ENCODE results near the gene PRXL2C.
A peak's percentile ranks its signal among the peaks of the same experiment; 100 is the strongest.

PRXL2C gene

DNA sequence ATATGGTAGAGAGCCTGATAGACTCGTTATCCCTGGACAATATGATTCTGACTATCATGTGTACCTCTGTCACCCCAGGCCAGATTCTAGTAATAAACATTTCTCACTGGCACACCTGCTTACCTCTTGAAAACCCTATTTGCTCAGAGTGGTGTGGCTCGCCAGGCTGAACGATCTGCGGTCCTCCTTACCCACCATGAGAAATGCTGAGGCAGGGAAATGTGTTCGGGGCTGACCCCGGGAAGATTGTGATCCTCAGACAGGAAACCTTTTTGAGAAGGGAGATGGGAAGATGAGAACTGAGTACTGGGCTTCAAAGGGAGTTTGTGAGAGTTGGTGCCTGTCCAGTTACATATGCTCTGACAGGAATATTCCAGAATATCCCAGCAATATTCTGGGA, 10.7 kb upstream of the PRXL2C start:
- TF ChIP-seq, protein P1, sequence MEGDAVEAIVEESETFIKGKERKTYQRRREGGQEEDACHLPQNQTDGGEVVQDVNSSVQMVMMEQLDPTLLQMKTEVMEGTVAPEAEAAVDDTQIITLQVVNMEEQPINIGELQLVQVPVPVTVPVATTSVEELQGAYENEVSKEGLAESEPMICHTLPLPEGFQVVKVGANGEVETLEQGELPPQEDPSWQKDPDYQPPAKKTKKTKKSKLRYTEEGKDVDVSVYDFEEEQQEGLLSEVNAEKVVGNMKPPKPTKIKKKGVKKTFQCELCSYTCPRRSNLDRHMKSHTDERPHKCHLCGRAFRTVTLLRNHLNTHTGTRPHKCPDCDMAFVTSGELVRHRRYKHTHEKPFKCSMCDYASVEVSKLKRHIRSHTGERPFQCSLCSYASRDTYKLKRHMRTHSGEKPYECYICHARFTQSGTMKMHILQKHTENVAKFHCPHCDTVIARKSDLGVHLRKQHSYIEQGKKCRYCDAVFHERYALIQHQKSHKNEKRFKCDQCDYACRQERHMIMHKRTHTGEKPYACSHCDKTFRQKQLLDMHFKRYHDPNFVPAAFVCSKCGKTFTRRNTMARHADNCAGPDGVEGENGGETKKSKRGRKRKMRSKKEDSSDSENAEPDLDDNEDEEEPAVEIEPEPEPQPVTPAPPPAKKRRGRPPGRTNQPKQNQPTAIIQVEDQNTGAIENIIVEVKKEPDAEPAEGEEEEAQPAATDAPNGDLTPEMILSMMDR (IDR thresholded peaks at IDR 0.05; ENCODE audit: low read depth, low read length): no peak
- no peak for DNase-seq (ENCODE audit: low read depth, low spot score)
- in situ Hi-C loops (cut with HindIII; ENCODE audit: low sequenced_read_pairs): no loop called here
- H3K4me3 ChIP-seq (ENCODE audit: low read depth, low read length): no peak overlapping the region

DNA sequence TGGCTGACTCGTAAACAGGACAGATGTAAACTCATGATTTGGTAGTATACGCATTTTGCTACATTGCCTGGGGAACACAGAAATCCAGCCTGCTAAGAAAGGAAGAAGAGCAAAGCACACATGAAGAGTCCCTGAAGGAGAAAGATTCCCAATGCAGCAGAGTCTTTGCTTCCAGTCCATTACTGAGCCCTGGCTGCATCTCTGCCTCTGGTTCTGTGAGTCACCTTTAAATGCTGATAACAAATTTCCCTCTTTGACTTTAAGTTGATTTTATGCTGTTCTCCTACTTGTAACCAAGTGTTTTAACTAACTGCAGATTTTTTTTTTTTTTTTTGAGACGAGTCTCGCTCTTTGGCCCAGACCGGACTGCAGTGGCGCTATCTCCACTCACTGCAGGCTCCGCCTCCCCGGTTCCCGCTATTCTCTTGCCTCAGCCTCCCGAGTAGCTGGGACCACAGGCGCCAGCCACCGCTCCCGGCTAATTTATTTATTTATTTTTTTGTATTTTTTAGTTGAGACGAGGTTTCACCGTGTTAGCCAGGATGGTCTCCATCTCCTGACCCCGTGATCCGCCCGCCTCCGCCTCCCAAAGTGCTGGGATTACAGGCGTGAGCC, 8.5 kb upstream of the PRXL2C start:
- DNase-seq (ENCODE audit: low read depth, low spot score): no peak
- TF ChIP-seq, protein P1 (IDR thresholded peaks at IDR 0.05; ENCODE audit: low read depth, low read length): no peak
- no peak overlapping the region for H3K4me3 ChIP-seq (ENCODE audit: low read depth, low read length)
- in situ Hi-C loops (cut with HindIII; ENCODE audit: low sequenced_read_pairs): no loop called here

DNA sequence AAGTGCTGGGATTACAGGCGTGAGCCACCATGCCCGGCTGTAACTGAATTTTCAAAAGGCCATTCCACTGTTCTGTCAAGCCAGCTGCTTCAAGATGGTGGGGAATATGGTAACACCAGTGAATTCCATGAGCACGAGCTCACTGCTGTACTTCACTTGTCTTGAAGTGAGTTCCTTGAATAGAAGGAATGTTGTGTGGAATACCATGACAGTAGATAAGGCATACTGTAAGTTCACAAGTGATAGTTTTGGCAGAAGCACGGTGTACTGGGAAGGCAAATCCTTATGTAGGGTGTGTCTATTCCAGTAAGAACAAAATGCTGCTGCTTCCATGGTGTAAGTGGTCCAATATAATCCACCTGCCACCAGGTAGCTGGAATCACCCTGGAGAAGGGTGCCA, 6.6 kb upstream of the PRXL2C start:
- in situ Hi-C loops (cut with HindIII; ENCODE audit: low sequenced_read_pairs): no loop called here
- peak; percentile 13 for DNase-seq (ENCODE audit: low read depth, low spot score)
- H3K4me3 ChIP-seq (ENCODE audit: low read depth, low read length): no peak overlapping the region
- TF ChIP-seq, protein P1 (IDR thresholded peaks at IDR 0.05; ENCODE audit: low read depth, low read length): no peak

DNA sequence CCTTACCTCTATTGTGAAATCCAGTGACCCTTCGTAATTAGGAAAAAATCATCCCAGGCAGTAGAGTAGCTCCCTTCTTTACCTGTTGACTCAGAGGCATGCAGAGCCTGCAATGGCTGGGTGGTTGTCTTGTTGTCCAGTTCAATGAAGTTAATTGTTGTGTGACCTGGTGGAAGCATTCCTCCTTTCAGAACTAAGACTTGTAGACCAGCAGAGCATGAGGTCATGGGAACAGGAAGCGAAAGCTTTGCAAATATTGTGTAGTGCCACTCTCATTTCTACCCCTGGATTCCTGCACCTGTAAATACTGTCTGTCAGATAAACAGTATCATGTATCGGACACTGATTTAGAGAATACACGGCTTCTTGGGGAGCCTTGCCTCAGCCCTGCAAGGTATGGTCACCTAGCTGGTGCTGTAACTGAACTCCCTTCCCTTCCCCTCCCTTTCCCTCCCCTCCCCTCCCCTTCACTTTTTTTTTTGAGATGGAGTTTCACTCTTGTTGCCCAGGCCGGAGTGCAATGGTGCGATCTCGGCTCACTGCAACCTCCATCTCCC, 5.7 kb upstream of the PRXL2C start:
- no peak overlapping the region for H3K4me3 ChIP-seq (ENCODE audit: low read depth, low read length)
- in situ Hi-C loops (cut with HindIII; ENCODE audit: low sequenced_read_pairs): no loop called here
- TF ChIP-seq, protein P1 (IDR thresholded peaks at IDR 0.05; ENCODE audit: low read depth, low read length): no peak

DNA sequence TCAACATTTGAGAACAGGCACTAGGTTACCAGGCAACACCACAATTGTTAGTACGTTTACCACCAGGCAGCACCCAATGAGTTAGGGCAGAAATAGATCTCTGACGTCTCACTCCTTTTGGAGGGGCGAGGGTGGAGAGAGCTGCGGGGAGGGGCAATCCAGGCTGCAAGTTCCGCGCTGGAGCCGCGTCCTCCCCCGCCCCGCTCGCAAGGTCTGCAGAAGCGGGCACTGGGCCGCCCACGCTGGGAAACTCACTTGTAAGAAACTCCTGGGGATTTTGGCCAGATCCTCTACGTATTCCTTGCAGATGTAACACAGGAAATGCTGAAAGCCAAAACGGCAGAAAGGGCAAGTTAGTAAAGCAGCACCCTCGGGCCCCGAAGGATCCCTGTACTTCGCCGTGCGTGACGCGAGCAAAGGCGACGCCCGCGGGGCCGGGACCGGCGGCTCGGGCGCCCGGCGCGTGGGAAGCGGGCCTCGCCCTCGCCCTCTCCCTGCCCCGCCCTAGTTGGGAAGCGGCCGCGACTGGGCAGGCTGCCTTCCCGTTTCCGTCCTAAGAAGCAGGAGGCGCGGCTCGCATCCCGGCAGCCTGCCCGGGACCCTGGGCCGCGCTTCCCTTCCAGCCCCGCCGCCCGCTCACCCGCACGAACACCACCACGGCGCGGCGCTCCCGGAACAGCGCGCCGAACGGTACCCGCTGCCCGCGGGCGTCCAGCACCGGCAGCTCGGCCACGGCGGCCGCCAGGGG, 493 bp downstream of the PRXL2C start:
- in situ Hi-C loops (cut with HindIII; ENCODE audit: low sequenced_read_pairs): no loop called here
- H3K4me3 ChIP-seq (ENCODE audit: low read depth, low read length): peak overlapping the region; percentile 72
- peak; percentile 89 for DNase-seq (ENCODE audit: low read depth, low spot score)
- TF ChIP-seq, protein P1 (IDR thresholded peaks at IDR 0.05; ENCODE audit: low read depth, low read length): no peak

More for the DNA sequence above, 5.7 kb upstream of the PRXL2C start:
- no peak for DNase-seq (ENCODE audit: low read depth, low spot score)

DNA sequence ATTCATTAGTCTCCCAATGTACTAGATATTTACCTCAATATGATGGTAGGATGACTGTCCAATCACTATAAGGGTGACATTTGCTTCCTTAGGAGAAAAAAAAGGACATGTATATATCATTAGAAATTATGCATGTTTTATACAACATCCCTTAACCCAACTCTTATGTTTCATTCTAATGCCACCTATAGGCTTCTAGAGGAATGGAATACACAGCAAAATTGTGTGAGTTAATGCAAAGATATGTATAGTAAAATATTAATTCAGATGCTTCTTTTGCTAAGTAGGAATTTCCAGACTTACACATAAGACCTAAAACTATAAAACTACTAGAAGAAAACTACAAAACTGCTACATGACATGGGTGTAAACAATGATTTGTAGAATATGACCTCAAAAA, 3.5 kb downstream of the PRXL2C start:
- in situ Hi-C loops (cut with HindIII; ENCODE audit: low sequenced_read_pairs): no loop called here
- TF ChIP-seq, protein P1 (IDR thresholded peaks at IDR 0.05; ENCODE audit: low read depth, low read length): peak; percentile 63
- H3K4me3 ChIP-seq (ENCODE audit: low read depth, low read length): no peak overlapping the region
- DNase-seq (ENCODE audit: low read depth, low spot score): peak; percentile 36
